ENCODE measurements around the gene RELN.

- TF ChIP-seq, protein P1, sequence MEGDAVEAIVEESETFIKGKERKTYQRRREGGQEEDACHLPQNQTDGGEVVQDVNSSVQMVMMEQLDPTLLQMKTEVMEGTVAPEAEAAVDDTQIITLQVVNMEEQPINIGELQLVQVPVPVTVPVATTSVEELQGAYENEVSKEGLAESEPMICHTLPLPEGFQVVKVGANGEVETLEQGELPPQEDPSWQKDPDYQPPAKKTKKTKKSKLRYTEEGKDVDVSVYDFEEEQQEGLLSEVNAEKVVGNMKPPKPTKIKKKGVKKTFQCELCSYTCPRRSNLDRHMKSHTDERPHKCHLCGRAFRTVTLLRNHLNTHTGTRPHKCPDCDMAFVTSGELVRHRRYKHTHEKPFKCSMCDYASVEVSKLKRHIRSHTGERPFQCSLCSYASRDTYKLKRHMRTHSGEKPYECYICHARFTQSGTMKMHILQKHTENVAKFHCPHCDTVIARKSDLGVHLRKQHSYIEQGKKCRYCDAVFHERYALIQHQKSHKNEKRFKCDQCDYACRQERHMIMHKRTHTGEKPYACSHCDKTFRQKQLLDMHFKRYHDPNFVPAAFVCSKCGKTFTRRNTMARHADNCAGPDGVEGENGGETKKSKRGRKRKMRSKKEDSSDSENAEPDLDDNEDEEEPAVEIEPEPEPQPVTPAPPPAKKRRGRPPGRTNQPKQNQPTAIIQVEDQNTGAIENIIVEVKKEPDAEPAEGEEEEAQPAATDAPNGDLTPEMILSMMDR (CRISPR knock-in tag; IDR thresholded peaks at IDR 0.05) = no peak
- TF ChIP-seq ZNF143 (CRISPR knock-in tag; IDR thresholded peaks at IDR 0.05) = no peak
- TF ChIP-seq KDM5B (CRISPR knock-in tag; IDR thresholded peaks at IDR 0.05; ENCODE audit: borderline replicate concordance) = no peak
- TF ChIP-seq, protein P2, sequence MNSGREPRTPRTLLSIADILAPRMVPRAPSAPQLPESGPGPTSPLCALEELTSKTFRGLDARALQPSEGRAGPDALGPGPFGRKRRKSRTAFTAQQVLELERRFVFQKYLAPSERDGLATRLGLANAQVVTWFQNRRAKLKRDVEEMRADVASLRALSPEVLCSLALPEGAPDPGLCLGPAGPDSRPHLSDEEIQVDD (CRISPR knock-in tag; IDR thresholded peaks at IDR 0.05; ENCODE audit: borderline replicate concordance) = no peak
- no peak for TF ChIP-seq ATF3 (CRISPR knock-in tag; IDR thresholded peaks at IDR 0.05)
- no peak for TF ChIP-seq HMG20B (CRISPR knock-in tag; conservative IDR thresholded peaks at IDR 0.05)
- TF ChIP-seq CBFB (CRISPR knock-in tag; IDR thresholded peaks at IDR 0.05) = no peak
- no peak for TF ChIP-seq MAX (IDR thresholded peaks at IDR 0.05)
- TF ChIP-seq ZNF703 (CRISPR knock-in tag; IDR thresholded peaks at IDR 0.05; ENCODE audit: borderline replicate concordance) = no peak
- TF ChIP-seq TAF1 (CRISPR knock-in tag; IDR thresholded peaks at IDR 0.05) = no peak
Measured at GRCh38 chr7:103679151-103680132, 310.0 kb downstream of the RELN start.
